ENCODE measurements around the gene KCNQ5.

- no peak for TF ChIP-seq NR2C2 (CRISPR knock-in tag; IDR thresholded peaks at IDR 0.05)
- TF ChIP-seq ATF1 (CRISPR knock-in tag; IDR thresholded peaks at IDR 0.05), result no peak
- TF ChIP-seq TP53 (CRISPR knock-in tag; IDR thresholded peaks at IDR 0.05), result no peak
- TF ChIP-seq CTCF (IDR thresholded peaks at IDR 0.05), result no peak
- TF ChIP-seq RELA (CRISPR knock-in tag; IDR thresholded peaks at IDR 0.05; ENCODE audit: borderline replicate concordance), result no peak
- TF ChIP-seq CREB1 (CRISPR knock-in tag; IDR thresholded peaks at IDR 0.05), result no peak
- TF ChIP-seq ZBTB43 (CRISPR knock-in tag; IDR thresholded peaks at IDR 0.05), result no peak
- TF ChIP-seq MAX (CRISPR knock-in tag; IDR thresholded peaks at IDR 0.05), result no peak
- TF ChIP-seq EMX1 (CRISPR knock-in tag; IDR thresholded peaks at IDR 0.05), result no peak
- TF ChIP-seq ATF3 (CRISPR knock-in tag; conservative IDR thresholded peaks at IDR 0.05), result no peak
Observed at GRCh38 chr6:72963946-72964345, 342.1 kb downstream of the KCNQ5 start.

Data from WTC11 (cell line).